HepG2 (cell line): ENCODE results near the gene ICAM3. TPM values are rescaled to one million over a fixed set of nuclear protein-coding genes. Genes with fewer than 3 reads are reported as not detected.

ENCODE experiments used
- ATAC-seq: fragments of 200-7000 bp; cut with Tn5 transposase; 3 replicates; pipeline ENCODE4 v1.9.1; 2020; ENCODE audit warnings: mild to moderate bottlenecking, moderate library complexity
- BruUV-seq: library from RNA; stranded (reverse); fragments of 400-500 nt; replicated peaks from 2 replicates; lab custom pipeline; 2021; lab: Mats Ljungman, UMichigan
- CTCF ChIA-PET: fragments of 300-600 bp; formaldehyde crosslinking; extraction: SDS; loops from one replicate; lab custom pipeline; 2021; ENCODE audit warnings: low total read pairs, inconsistent platforms, low intra/inter-chr PET ratio; lab: Yijun Ruan, JAX
- POLR2A ChIA-PET: fragments of 350-600 bp; sonication (Branson Sonifier 250); formaldehyde crosslinking; loops from one replicate; lab custom pipeline; 2020; ENCODE audit warnings: antibody characterized with exemption, inconsistent platforms; lab: Yijun Ruan, JAX
- DNase-seq: peaks from one replicate; pipeline ENCODE4 v3.0.0-alpha.2; 2015; ENCODE audit warnings: low spot score
- FAIRE-seq: peaks from 3 replicates; lab custom pipeline; 2011; peaks lifted over from hg19 to GRCh38; lab: Jason Lieb, UNC
- H2AFZ ChIP-seq: one replicate; pipeline ENCODE4 v1.6.1; 2011; ENCODE audit warnings: low read length, inconsistent platforms
- H3K27ac ChIP-seq: fragments of 300-600 bp; 3 replicates; pipeline ENCODE4 v1.8.0; 2011; ENCODE audit warnings: mixed run types, mild to moderate bottlenecking, mixed read lengths, low read length, inconsistent platforms; ENCODE audit not compliant: insufficient read depth; ENCODE audit errors: extremely low read length
- H3K27me3 ChIP-seq, 2 experiments: fragments of 200-600 bp in 1 of 2; 2 replicates in 1 of 2; 3 replicates in 1 of 2; pipeline versions ENCODE4 v1.6.0 to v1.8.0; 2011; ENCODE audit warnings: low read length in 2 of 2, mild to moderate bottlenecking in 2 of 2, moderate library complexity in 2 of 2, inconsistent platforms in 1 of 2; ENCODE audit not compliant: insufficient read depth in 2 of 2, control insufficient read depth in 1 of 2
- H3K36me3 ChIP-seq, 2 experiments: fragments of 200-600 bp in 1 of 2; replicated peaks in 1 of 2; 2 replicates in 1 of 2; 3 replicates in 1 of 2; pipeline versions ENCODE4 v1.5.1 to v1.8.0; 2011; ENCODE audit warnings: low read length in 2 of 2, inconsistent platforms in 1 of 2; ENCODE audit not compliant: insufficient read depth in 2 of 2, control insufficient read depth in 1 of 2
- H3K4me1 ChIP-seq: 2 replicates; pipeline ENCODE4 v1.5.1; 2012; ENCODE audit warnings: low read length, inconsistent platforms; ENCODE audit not compliant: insufficient read depth
- H3K4me2 ChIP-seq: 2 replicates; pipeline ENCODE4 v1.6.0; 2011; ENCODE audit warnings: low read depth, low read length, inconsistent platforms
- H3K4me3 ChIP-seq, 3 experiments: fragments of 200-600 bp in 1 of 3; sonication (generic), shearing (Covaris generic) in 1 of 3; replicated peaks in 1 of 3; 2 replicates each; pipeline ENCODE4 v1.5.1; 2011 to 2016; ENCODE audit warnings: low read length in 3 of 3, inconsistent platforms in 2 of 3, low read depth in 2 of 3, mild to moderate bottlenecking in 2 of 3, control low read depth in 1 of 3, mixed read lengths in 1 of 3; ENCODE audit not compliant: insufficient read depth in 1 of 3
- H3K79me2 ChIP-seq: one replicate; pipeline ENCODE4 v1.6.1; 2011; ENCODE audit warnings: low read length, inconsistent platforms; ENCODE audit not compliant: insufficient read depth
- H3K9ac ChIP-seq: 2 replicates; pipeline ENCODE4 v1.6.0; 2011; ENCODE audit warnings: mild to moderate bottlenecking, low read depth, low read length, inconsistent platforms; ENCODE audit not compliant: insufficient read depth
- H3K9me3 ChIP-seq: 2 replicates; pipeline ENCODE4 v1.5.1; 2012; ENCODE audit warnings: mild to moderate bottlenecking, low read length
- H4K20me1 ChIP-seq: 2 replicates; pipeline ENCODE4 v1.6.0; 2011; ENCODE audit warnings: inconsistent platforms, mild to moderate bottlenecking, low read length, moderate library complexity; ENCODE audit not compliant: insufficient read depth
- ATRX ChIP-seq: sonication (generic); formaldehyde crosslinking; IDR thresholded peaks from 2 replicates; pipeline ENCODE4 v1.4.0; 2020; ENCODE audit warnings: missing genetic modification reagents, borderline replicate concordance
- CREBL2 ChIP-seq: sonication (generic); formaldehyde crosslinking; IDR thresholded peaks from 2 replicates; pipeline ENCODE4 v1.8.1; 2023; ENCODE audit warnings: missing genetic modification reagents, mild to moderate bottlenecking, borderline replicate concordance
- CREM ChIP-seq, 2 experiments: sonication (generic) in 1 of 2; formaldehyde crosslinking in 1 of 2; IDR thresholded peaks; 2 replicates each; pipeline versions ENCODE4 v1.4.0 to v1.6.1; 2016 to 2020; ENCODE audit warnings: antibody characterized with exemption in 1 of 2, mild to moderate bottlenecking in 1 of 2, missing genetic modification reagents in 1 of 2
- HIVEP1 ChIP-seq: sonication (generic); formaldehyde crosslinking; IDR thresholded peaks from 2 replicates; pipeline ENCODE4 v1.4.0; 2020; ENCODE audit warnings: mild to moderate bottlenecking, missing genetic modification reagents
- IRX3 ChIP-seq: sonication (generic); formaldehyde crosslinking; IDR thresholded peaks from 2 replicates; pipeline ENCODE4 v1.8.1; 2023; ENCODE audit warnings: mild to moderate bottlenecking, low read depth, missing genetic modification reagents, borderline replicate concordance
- MLXIP ChIP-seq: sonication (generic); formaldehyde crosslinking; IDR thresholded peaks from 2 replicates; pipeline ENCODE4 v1.9.0; 2021; ENCODE audit warnings: missing genetic modification reagents, borderline replicate concordance
- NFIC ChIP-seq: IDR thresholded peaks from 2 replicates; pipeline ENCODE4 v1.6.1; 2012; ENCODE audit warnings: mild to moderate bottlenecking, low read length, inconsistent platforms
- NR2F6 ChIP-seq, 2 experiments: IDR thresholded peaks; 2 replicates each; pipeline ENCODE4 v1.6.1; 2016; ENCODE audit warnings: antibody characterized with exemption in 1 of 2, mild to moderate bottlenecking in 1 of 2
- ONECUT2 ChIP-seq: sonication (generic); formaldehyde crosslinking; IDR thresholded peaks from 2 replicates; pipeline ENCODE4 v1.4.0; 2020; ENCODE audit warnings: missing genetic modification reagents
- SAP130 ChIP-seq: IDR thresholded peaks from 2 replicates; pipeline ENCODE4 v1.6.1; 2016; ENCODE audit warnings: low read depth
- SIX1 ChIP-seq: sonication (generic); formaldehyde crosslinking; IDR thresholded peaks from 2 replicates; pipeline ENCODE4 v1.4.0; 2020; ENCODE audit warnings: missing genetic modification reagents, borderline replicate concordance
- SMARCE1 ChIP-seq: fragments of 450-650 bp; IDR thresholded peaks from 2 replicates; pipeline ENCODE4 v1.6.1; 2017; ENCODE audit warnings: borderline replicate concordance
- SP2 ChIP-seq: sonication (generic); formaldehyde crosslinking; IDR thresholded peaks from 2 replicates; pipeline ENCODE4 v1.5.1; 2020; ENCODE audit warnings: mild to moderate bottlenecking, missing genetic modification reagents
- TEAD3 ChIP-seq: optimal IDR thresholded peaks from 2 replicates; pipeline ENCODE3; 2016; ENCODE audit warnings: borderline replicate concordance
- ZBTB21 ChIP-seq: sonication (generic); formaldehyde crosslinking; IDR thresholded peaks from 2 replicates; pipeline ENCODE4 v1.4.0; 2020; ENCODE audit warnings: missing genetic modification reagents
- ZEB1 ChIP-seq: IDR thresholded peaks from 2 replicates; pipeline ENCODE4 v1.6.1; 2012; ENCODE audit warnings: mild to moderate bottlenecking, low read depth, inconsistent platforms; ENCODE audit not compliant: insufficient replicate concordance
- ZNF546 ChIP-seq: sonication (generic); formaldehyde crosslinking; conservative IDR thresholded peaks from 2 replicates; pipeline ENCODE4 v1.8.1; 2023; ENCODE audit warnings: mild to moderate bottlenecking, missing genetic modification reagents
- ZNF549 ChIP-seq: sonication (generic); formaldehyde crosslinking; IDR thresholded peaks from 2 replicates; pipeline ENCODE4 v1.5.0; 2020; ENCODE audit warnings: missing genetic modification reagents
- ZNF615 ChIP-seq: sonication (generic); formaldehyde crosslinking; IDR thresholded peaks from 2 replicates; pipeline ENCODE4 v1.5.0; 2020; ENCODE audit warnings: mild to moderate bottlenecking, missing genetic modification reagents, borderline replicate concordance
- ZNF724P ChIP-seq: sonication (generic); formaldehyde crosslinking; IDR thresholded peaks from 2 replicates; pipeline ENCODE4 v1.8.0; 2022; ENCODE audit warnings: missing genetic modification reagents, borderline replicate concordance
- ZNF770 ChIP-seq: sonication (generic); formaldehyde crosslinking; IDR thresholded peaks from 2 replicates; pipeline ENCODE4 v1.5.0; 2020; ENCODE audit warnings: mild to moderate bottlenecking, missing genetic modification reagents
- WGBS: methylation state at CpG from one replicate; pipeline ENCODE4 v1.1.6; 2017; ENCODE audit warnings: low lambda C conversion rate; 5-methylcytosine and 5-hydroxymethylcytosine counted together
- in situ Hi-C: cut with HindIII; loops from 2 replicates; pipeline ENCODE4 v1.10.0; 2017; ENCODE audit warnings: low pct_unique_long_range_greater_than_20kb; ENCODE audit not compliant: extremely low pct_ligation_motif_present
- intact Hi-C: fragments of 100-400 bp; cut with micrococcal nuclease; formaldehyde crosslinking; loops from one replicate; pipeline ENCODE4 v1.10.0; 2022; ENCODE audit not compliant: unreplicated experiment
- polyA plus RNA-seq, 8 experiments: library from polyadenylated mRNA; depleted of rRNA in 3 of 8; stranded (reverse) in 7 of 8; unstranded in 1 of 8; fragments of >200 nt; fragmentation: Illumina TruSeq in 4 of 8; extraction: Trizol in 4 of 8; gene quantifications; 2 replicates each; pipeline versions ENCODE4 v1.2.1 to v1.2.3, GENCODE V29; 2011 to 2016; ENCODE audit warnings: low read depth in 4 of 8, missing spikeins in 1 of 8, mixed read lengths in 1 of 8; ENCODE audit not compliant: insufficient read depth in 1 of 8
- total RNA-seq, 5 experiments: library from RNA; depleted of rRNA; stranded (reverse); fragments of >200 nt; fragmentation: Illumina TruSeq; extraction: Trizol; gene quantifications; 2 replicates each; pipeline ENCODE4 v1.2.3, GENCODE V29; 2016; ENCODE audit warnings: low read depth in 1 of 5

ICAM3 gene
- total and polyA plus RNA-seq, 2 of the 13 experiments (the other 11 are each of a cell fraction or from before 2014, with no cell fraction given): 14.1 to 21.0 TPM

- in situ Hi-C loops: no loop called here
- TF ChIP-seq SMARCE1 (no peak), ZEB1 (no peak), SIX1 (CRISPR knock-in tag) (no peak), ATRX (CRISPR knock-in tag) (no peak), NR2F6 (IDR thresholded peaks at IDR 0.05) (peak; percentile 43; the same call in 1 of the 2 replicates), NR2F6 (CRISPR knock-in tag; IDR thresholded peaks at IDR 0.05) (peak; percentile 78), ZNF549 (CRISPR knock-in tag) (no peak), CREBL2 (CRISPR knock-in tag) (no peak), TEAD3 (CRISPR knock-in tag) (peak; percentile 87), ONECUT2 (CRISPR knock-in tag) (no peak), ZBTB21 (CRISPR knock-in tag) (no peak), HIVEP1 (CRISPR knock-in tag) (no peak), IRX3 (CRISPR knock-in tag) (no peak), NFIC (no peak), ZNF724P (CRISPR knock-in tag) (no peak), SP2 (no peak), MLXIP (CRISPR knock-in tag) (no peak), ZNF770 (CRISPR knock-in tag) (peak; percentile 98), SAP130 (CRISPR knock-in tag) (0 out of 2 replicates have a peak, but pooled peaks have one; percentile 17), ZNF615 (CRISPR knock-in tag) (no peak), CREM (IDR thresholded peaks at IDR 0.05) (no peak), CREM (CRISPR knock-in tag; IDR thresholded peaks at IDR 0.05) (no peak), ZNF546 (no peak)
Observed at GRCh38 chr19:10343495-10343894, 4.1 kb upstream of the ICAM3 start.

More at GRCh38 chr19:10343495-10343894, 4.1 kb upstream of the ICAM3 start:
- ATAC-seq: no peak
- Histone ChIP-seq H3K4me3 (no peak overlapping the region), H3K27me3 (peaks cover 1 to 2% of the 10 kb centered on the region in 2 experiments; a peak in 2 of 5 replicates), H3K4me2 (no peak overlapping the region), H4K20me1 (no peaks in the 10 kb centered on the region), H3K4me1 (peaks cover 45% of the 10 kb centered on the region), H3K27ac (no peak overlapping the region), H3K36me3 (no peaks in the 10 kb centered on the region), H3K9me3 (no peaks in the 10 kb centered on the region), H3K79me2 (no peaks in the 10 kb centered on the region), H2AFZ (no peak overlapping the region), H3K9ac (no peak overlapping the region)
- 0% methylated on average over 2 of the region's 2 CpGs for WGBS
- no peak for DNase-seq
- CTCF ChIA-PET: no interaction called here
- no peak for FAIRE-seq
- POLR2A ChIA-PET: interaction anchor here (1.7 to 6.5 kb wide), 3 partner anchors 9 to 37 kb away, joined by 5 to 38 read pairs (median 6); partner anchors contain the start of genes RAVER1 and TYK2
- intact Hi-C loops: no loop called here
- BruUV-seq: no TSS peak
